IMR-90 (cell line): ENCODE results near the gene DUS3L.

Experiments used
- BHLHE40 ChIP-seq: fragments of 150-350 bp; IDR thresholded peaks from 2 replicates; pipeline ENCODE4 v1.6.1; 2016; ENCODE audit warnings: mild to moderate bottlenecking, low read depth, low read length
- CEBPB ChIP-seq: IDR thresholded peaks from 2 replicates; pipeline ENCODE4 v1.6.1; 2012; ENCODE audit warnings: low read depth, low read length, improper control_type of control experiment
- MAFK ChIP-seq: IDR thresholded peaks from 2 replicates; pipeline ENCODE4 v1.6.1; 2012; ENCODE audit warnings: low read depth, low read length, improper control_type of control experiment
- MAZ ChIP-seq: IDR thresholded peaks from 2 replicates; pipeline ENCODE4 v1.6.1; 2012; ENCODE audit warnings: low read depth, mild to moderate bottlenecking, low read length, improper control_type of control experiment, moderate library complexity, borderline replicate concordance
- NFE2L2 ChIP-seq: fragments of 150-350 bp; IDR thresholded peaks from 2 replicates; pipeline ENCODE4 v1.6.1; 2016; ENCODE audit warnings: low read depth, mild to moderate bottlenecking, low read length
- POLR2A ChIP-seq: IDR thresholded peaks from 2 replicates; pipeline ENCODE4 v1.6.1; 2012; ENCODE audit warnings: mild to moderate bottlenecking, low read depth, low read length
- RAD21 ChIP-seq: IDR thresholded peaks from 2 replicates; pipeline ENCODE4 v1.6.1; 2012; ENCODE audit warnings: low read length, improper control_type of control experiment
- RCOR1 ChIP-seq: IDR thresholded peaks from 2 replicates; pipeline ENCODE4 v1.6.1; 2012; ENCODE audit warnings: mild to moderate bottlenecking, low read length, improper control_type of control experiment; ENCODE audit not compliant: insufficient replicate concordance
- RFX5 ChIP-seq: IDR thresholded peaks from 2 replicates; pipeline ENCODE4 v1.8.0; 2012; ENCODE audit warnings: low read depth, mild to moderate bottlenecking, low read length, moderate library complexity
- TF ChIP-seq, protein P1 (sequence below): conservative IDR thresholded peaks from 2 replicates; pipeline ENCODE4 v1.5.1; 2012; ENCODE audit warnings: mild to moderate bottlenecking, low read depth, low read length, improper control_type of control experiment

- TF ChIP-seq, protein P1, sequence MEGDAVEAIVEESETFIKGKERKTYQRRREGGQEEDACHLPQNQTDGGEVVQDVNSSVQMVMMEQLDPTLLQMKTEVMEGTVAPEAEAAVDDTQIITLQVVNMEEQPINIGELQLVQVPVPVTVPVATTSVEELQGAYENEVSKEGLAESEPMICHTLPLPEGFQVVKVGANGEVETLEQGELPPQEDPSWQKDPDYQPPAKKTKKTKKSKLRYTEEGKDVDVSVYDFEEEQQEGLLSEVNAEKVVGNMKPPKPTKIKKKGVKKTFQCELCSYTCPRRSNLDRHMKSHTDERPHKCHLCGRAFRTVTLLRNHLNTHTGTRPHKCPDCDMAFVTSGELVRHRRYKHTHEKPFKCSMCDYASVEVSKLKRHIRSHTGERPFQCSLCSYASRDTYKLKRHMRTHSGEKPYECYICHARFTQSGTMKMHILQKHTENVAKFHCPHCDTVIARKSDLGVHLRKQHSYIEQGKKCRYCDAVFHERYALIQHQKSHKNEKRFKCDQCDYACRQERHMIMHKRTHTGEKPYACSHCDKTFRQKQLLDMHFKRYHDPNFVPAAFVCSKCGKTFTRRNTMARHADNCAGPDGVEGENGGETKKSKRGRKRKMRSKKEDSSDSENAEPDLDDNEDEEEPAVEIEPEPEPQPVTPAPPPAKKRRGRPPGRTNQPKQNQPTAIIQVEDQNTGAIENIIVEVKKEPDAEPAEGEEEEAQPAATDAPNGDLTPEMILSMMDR: no peak
- no peak for TF ChIP-seq NFE2L2
- TF ChIP-seq MAZ: no peak
- TF ChIP-seq RCOR1: no peak
- no peak for TF ChIP-seq RFX5
- no peak for TF ChIP-seq RAD21
- no peak for TF ChIP-seq BHLHE40
- TF ChIP-seq POLR2A: no peak
- no peak for TF ChIP-seq CEBPB
- no peak for TF ChIP-seq MAFK
Observed at GRCh38 chr19:5809469-5809868, 18.5 kb upstream of the DUS3L start.
